HG03571 (cell line): ENCODE data around the gene CORO1C.

ENCODE experiments used
- ATAC-seq: cut with Tn5 transposase; IDR thresholded peaks from one replicate; pipeline ENCODE4 v1.9.1; 2021; ENCODE audit not compliant: unreplicated experiment

CORO1C gene

GRCh38 chr12:108605690-108606406 lies 125.5 kb downstream of the CORO1C start:
- no peak for ATAC-seq

GRCh38 chr12:108605000-108605689 lies 126.2 kb downstream of the CORO1C start:
- ATAC-seq: no peak

GRCh38 chr12:108604208-108604941 lies 126.9 kb downstream of the CORO1C start:
- no peak for ATAC-seq

GRCh38 chr12:108603743-108604142 lies 127.6 kb downstream of the CORO1C start:
- no peak for ATAC-seq

- no peak for ATAC-seq
These were observed 128.2 kb downstream of the CORO1C start for GRCh38 chr12:108602976-108603704.

GRCh38 chr12:108602209-108602705 lies 129.1 kb downstream of the CORO1C start:
- ATAC-seq: no peak

- ATAC-seq: no peak
These were observed 130.7 kb downstream of the CORO1C start for GRCh38 chr12:108600702-108601007.

- ATAC-seq: no peak
These were observed 131.2 kb downstream of the CORO1C start for GRCh38 chr12:108599948-108600701.

GRCh38 chr12:108599541-108599940 lies 131.8 kb downstream of the CORO1C start:
- ATAC-seq: no peak

GRCh38 chr12:108598553-108599250 lies 132.6 kb downstream of the CORO1C start:
- no peak for ATAC-seq

GRCh38 chr12:108597559-108598471 lies 133.5 kb downstream of the CORO1C start, which contains the start of gene TMEM119:
TMEM119 (minus strand) TSS chr12:108598084; CDS start chr12:108592383, 5,701 bp downstream.
- no peak for ATAC-seq

GRCh38 chr12:108596854-108597558 lies 134.3 kb downstream of the CORO1C start:
- ATAC-seq: no peak

- ATAC-seq: no peak
These were observed 135.3 kb downstream of the CORO1C start for GRCh38 chr12:108595711-108596647.
